Upper lobe of left lung (tissue), 6 donors: ENCODE data around the gene ARMC7. TPM values are rescaled to one million over a fixed set of nuclear protein-coding genes. Genes with fewer than 3 reads are reported as not detected.

ENCODE experiments used
- ATAC-seq, 2 donors: fragments of 200-7000 bp; cut with Tn5 transposase; one replicate each; pipeline ENCODE4 v1.9.1; 2022; ENCODE audit warnings: mild to moderate bottlenecking in 2 of 2, moderate library complexity in 2 of 2; ENCODE audit not compliant: low FRiP score in 2 of 2
- DNase-seq, 2 donors: peaks; one replicate each; pipeline ENCODE4 v3.0.0-alpha.2; 2019 to 2020
- H3K27ac ChIP-seq, 4 donors: fragments of 200-600 bp; sonication (generic); one replicate each; pipeline ENCODE4 v1.5.1; 2016 to 2019
- H3K27me3 ChIP-seq, 4 donors: fragments of 200-600 bp; sonication (generic); one replicate each; pipeline ENCODE4 v1.5.1; 2017 to 2019
- H3K36me3 ChIP-seq, 4 donors: fragments of 200-600 bp; sonication (generic); one replicate each; pipeline ENCODE4 v1.5.1; 2016 to 2019
- H3K4me1 ChIP-seq, 4 donors: fragments of 200-600 bp; sonication (generic); one replicate each; pipeline ENCODE4 v1.5.1; 2018 to 2019
- H3K4me3 ChIP-seq, 4 donors: fragments of 200-600 bp; sonication (generic); one replicate each; pipeline ENCODE4 v1.5.1; 2017 to 2019; ENCODE audit warnings: mild to moderate bottlenecking in 2 of 4, moderate library complexity in 1 of 4
- H3K9me3 ChIP-seq, 4 donors: fragments of 200-600 bp; sonication (generic); one replicate each; pipeline ENCODE4 v1.5.1; 2018 to 2019
- EP300 ChIP-seq, 4 donors: sonication (generic); formaldehyde crosslinking; IDR thresholded peaks; one replicate each; pipeline ENCODE4 v1.5.1; 2017; ENCODE audit warnings: antibody characterized with exemption in 4 of 4, control low read depth in 2 of 4
- POLR2A ChIP-seq, 4 donors: fragments of 450-650 bp; IDR thresholded peaks; one replicate each; pipeline ENCODE4 v1.5.1; 2016 to 2017; ENCODE audit warnings: antibody characterized with exemption in 4 of 4, mild to moderate bottlenecking in 2 of 4
- POLR2AphosphoS5 ChIP-seq, 2 donors: sonication (generic); formaldehyde crosslinking; IDR thresholded peaks; one replicate each; pipeline ENCODE4 v1.5.1; 2017; ENCODE audit warnings: antibody characterized with exemption in 2 of 2
- WGBS, 2 donors: methylation state at CpG; one replicate each; pipeline ENCODE4 v1.1.5; 2017 to 2018; 5-methylcytosine and 5-hydroxymethylcytosine counted together
- total RNA-seq, 6 donors: library from RNA; depleted of rRNA in 4 of 6; stranded (reverse); fragments of >200 nt in 4 of 6; gene quantifications; one replicate each; pipeline versions ENCODE4 v1.1.0 to v1.2.1, GENCODE V29; 2016 to 2021
- TF ChIP-seq, protein P1 (sequence below), 6 experiments: fragments of 450-650 bp in 4 of 6; fragments of 200-600 bp in 2 of 6; sonication (generic) in 2 of 6; IDR thresholded peaks; one replicate each; pipeline ENCODE4 v1.5.1; 2016 to 2019; ENCODE audit warnings: antibody characterized with exemption in 6 of 6
- donor health status: DM: no; HTN: no; CAD: no; lungs with moderate emphysema.
- donor health status: DM: no; HTN: yes; CAD: no; lungs with severe emphysema.

ARMC7 gene
- total RNA-seq, 6 donors from 2014 or later = 7.3 to 29.5 (median 16.6) TPM

DNA sequence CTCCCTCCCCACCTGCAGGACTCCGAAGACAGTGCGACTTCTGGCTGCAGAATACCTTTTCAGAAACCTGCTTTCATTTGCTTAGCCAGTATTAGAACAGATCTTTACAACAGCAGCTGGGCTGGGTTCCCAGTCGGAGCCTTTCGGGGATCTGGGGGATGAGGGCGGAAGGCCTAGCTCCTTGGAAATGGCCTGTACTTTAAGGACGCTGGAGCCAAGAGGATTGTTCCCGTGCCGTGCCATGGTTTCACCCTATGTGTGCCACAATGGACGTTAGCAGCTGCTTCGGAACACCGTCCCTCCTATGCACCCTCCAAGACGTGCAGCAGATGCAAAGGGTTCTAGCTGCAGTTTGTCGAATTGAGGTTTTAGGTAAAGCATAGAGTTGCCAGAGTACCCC, 46.6 kb upstream of the ARMC7 start:
- no peak for ATAC-seq
- Histone ChIP-seq H3K4me3 (no peak overlapping the region), H3K4me1 (peaks cover 7 to 14% (median 11%) of the 10 kb centered on the region in 4 donors), H3K27me3 (no peaks in the 10 kb centered on the region), H3K27ac (no peak overlapping the region), H3K9me3 (no peaks in the 10 kb centered on the region), H3K36me3 (peaks cover 5 to 64% (median 37%) of the 10 kb centered on the region in 4 donors)
- WGBS, 2 donors = 89 to 96% methylated on average over 13 of the region's 13 CpGs
- DNase-seq = no peak
- TF ChIP-seq, protein P1, sequence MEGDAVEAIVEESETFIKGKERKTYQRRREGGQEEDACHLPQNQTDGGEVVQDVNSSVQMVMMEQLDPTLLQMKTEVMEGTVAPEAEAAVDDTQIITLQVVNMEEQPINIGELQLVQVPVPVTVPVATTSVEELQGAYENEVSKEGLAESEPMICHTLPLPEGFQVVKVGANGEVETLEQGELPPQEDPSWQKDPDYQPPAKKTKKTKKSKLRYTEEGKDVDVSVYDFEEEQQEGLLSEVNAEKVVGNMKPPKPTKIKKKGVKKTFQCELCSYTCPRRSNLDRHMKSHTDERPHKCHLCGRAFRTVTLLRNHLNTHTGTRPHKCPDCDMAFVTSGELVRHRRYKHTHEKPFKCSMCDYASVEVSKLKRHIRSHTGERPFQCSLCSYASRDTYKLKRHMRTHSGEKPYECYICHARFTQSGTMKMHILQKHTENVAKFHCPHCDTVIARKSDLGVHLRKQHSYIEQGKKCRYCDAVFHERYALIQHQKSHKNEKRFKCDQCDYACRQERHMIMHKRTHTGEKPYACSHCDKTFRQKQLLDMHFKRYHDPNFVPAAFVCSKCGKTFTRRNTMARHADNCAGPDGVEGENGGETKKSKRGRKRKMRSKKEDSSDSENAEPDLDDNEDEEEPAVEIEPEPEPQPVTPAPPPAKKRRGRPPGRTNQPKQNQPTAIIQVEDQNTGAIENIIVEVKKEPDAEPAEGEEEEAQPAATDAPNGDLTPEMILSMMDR (IDR thresholded peaks at IDR 0.05) = no peak
- TF ChIP-seq POLR2A (IDR thresholded peaks at IDR 0.05) (no peak), EP300 (IDR thresholded peaks at IDR 0.05) (no peak), POLR2AphosphoS5 (IDR thresholded peaks at IDR 0.05) (no peak)

DNA sequence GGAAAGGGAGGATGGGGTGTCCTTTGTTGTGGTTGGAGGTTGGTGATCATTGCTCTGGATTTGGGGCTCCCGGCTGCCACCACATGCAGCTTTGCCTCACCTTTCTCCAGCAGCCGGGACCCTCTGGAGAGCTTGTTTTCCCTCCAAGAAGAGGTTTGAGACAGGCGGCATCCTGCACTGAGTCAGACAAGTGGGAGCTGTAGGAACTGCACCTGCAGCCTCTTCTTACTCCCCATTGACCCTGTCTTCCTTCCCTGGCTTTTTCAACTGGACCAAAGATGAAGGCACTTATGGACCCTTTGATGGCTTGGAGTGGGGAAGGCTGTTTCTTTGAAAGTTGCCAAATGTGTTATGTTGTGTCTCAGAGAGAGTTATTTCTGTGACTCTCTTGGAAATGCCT, 46.1 kb upstream of the ARMC7 start:
- ATAC-seq (no peak), DNase-seq (no peak)
- WGBS, 2 donors = 80 to 100% methylated on average over 1 to 3 of the region's 3 CpGs
- Histone ChIP-seq H3K4me1 (peaks cover 7 to 14% (median 11%) of the 10 kb centered on the region in 4 donors), H3K36me3 (peaks cover 5 to 61% (median 37%) of the 10 kb centered on the region in 4 donors), H3K27ac (no peak overlapping the region), H3K4me3 (no peak overlapping the region), H3K9me3 (no peaks in the 10 kb centered on the region), H3K27me3 (no peaks in the 10 kb centered on the region)
- no peak for TF ChIP-seq POLR2A (IDR thresholded peaks at IDR 0.05)
- no peak for TF ChIP-seq POLR2AphosphoS5 (IDR thresholded peaks at IDR 0.05)
- TF ChIP-seq, protein P1 (IDR thresholded peaks at IDR 0.05) = no peak
- no peak for TF ChIP-seq EP300 (IDR thresholded peaks at IDR 0.05)

DNA sequence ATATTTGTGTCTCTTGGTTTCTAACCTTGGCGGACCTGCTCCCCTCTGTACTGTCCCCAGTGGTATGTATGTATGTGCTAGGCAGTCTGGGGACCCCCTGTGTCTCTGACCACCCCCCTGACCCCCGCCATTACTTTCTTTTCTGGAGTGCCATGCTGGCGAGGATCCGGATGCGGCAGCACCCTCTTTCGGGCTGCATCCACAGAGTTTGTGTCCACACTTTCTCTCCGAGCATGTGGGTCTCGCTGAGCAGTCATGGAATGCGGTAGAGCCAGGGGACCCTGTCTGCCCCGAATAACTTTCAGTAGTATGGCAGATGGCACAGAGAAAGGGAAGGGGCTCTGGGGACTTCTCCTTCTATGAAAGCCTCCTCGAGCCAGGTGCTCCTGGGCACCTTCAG, 45.7 kb upstream of the ARMC7 start:
- H3K27me3 ChIP-seq = no peaks in the 10 kb centered on the region
- WGBS, 2 donors = 94 to 96% methylated on average over 11 of the region's 11 CpGs
- ATAC-seq (no peak), DNase-seq (no peak)
- H3K27ac ChIP-seq = no peak overlapping the region
- H3K36me3 ChIP-seq = peaks cover 5 to 61% (median 37%) of the 10 kb centered on the region in 4 donors
- TF ChIP-seq POLR2A (IDR thresholded peaks at IDR 0.05) (no peak), EP300 (IDR thresholded peaks at IDR 0.05) (no peak), POLR2AphosphoS5 (IDR thresholded peaks at IDR 0.05) (no peak)
- TF ChIP-seq, protein P1 (IDR thresholded peaks at IDR 0.05) = no peak
- no peak overlapping the region for H3K4me3 ChIP-seq
- peaks cover 7 to 14% (median 11%) of the 10 kb centered on the region in 4 donors for H3K4me1 ChIP-seq
- H3K9me3 ChIP-seq = no peaks in the 10 kb centered on the region

DNA sequence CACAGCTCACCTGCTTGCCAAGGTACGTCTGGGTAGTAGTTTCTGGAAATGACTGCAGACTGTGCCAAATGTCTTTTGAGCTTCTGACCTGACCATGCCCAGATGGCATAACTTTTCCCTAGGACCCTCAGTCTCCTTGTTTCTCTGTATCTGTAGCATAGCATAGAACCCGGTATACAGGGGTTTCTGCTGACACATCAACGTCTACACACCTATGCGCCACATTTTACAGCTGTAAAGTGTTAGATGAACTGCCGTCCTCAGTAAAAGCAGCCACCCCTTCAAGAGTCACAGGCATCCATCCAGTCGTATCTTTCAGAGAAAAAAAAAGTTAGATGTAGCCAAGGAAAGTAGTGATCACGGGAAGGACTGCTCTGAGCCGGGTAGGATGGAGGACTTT, 45.3 kb upstream of the ARMC7 start:
- H3K9me3 ChIP-seq = no peaks in the 10 kb centered on the region
- peaks cover 5 to 59% (median 37%) of the 10 kb centered on the region in 4 donors for H3K36me3 ChIP-seq
- H3K4me3 ChIP-seq = no peak overlapping the region
- ATAC-seq = no peak
- no peak overlapping the region for H3K27ac ChIP-seq
- no peaks in the 10 kb centered on the region for H3K27me3 ChIP-seq
- peaks cover 3 to 12% (median 7%) of the 10 kb centered on the region in 4 donors for H3K4me1 ChIP-seq
- no peak for DNase-seq
- TF ChIP-seq EP300 (IDR thresholded peaks at IDR 0.05) (no peak), POLR2AphosphoS5 (IDR thresholded peaks at IDR 0.05) (no peak), POLR2A (IDR thresholded peaks at IDR 0.05) (no peak)
- TF ChIP-seq, protein P1 (IDR thresholded peaks at IDR 0.05) = no peak
- 87 to 91% methylated on average over 8 of the region's 8 CpGs for WGBS, 2 donors

DNA sequence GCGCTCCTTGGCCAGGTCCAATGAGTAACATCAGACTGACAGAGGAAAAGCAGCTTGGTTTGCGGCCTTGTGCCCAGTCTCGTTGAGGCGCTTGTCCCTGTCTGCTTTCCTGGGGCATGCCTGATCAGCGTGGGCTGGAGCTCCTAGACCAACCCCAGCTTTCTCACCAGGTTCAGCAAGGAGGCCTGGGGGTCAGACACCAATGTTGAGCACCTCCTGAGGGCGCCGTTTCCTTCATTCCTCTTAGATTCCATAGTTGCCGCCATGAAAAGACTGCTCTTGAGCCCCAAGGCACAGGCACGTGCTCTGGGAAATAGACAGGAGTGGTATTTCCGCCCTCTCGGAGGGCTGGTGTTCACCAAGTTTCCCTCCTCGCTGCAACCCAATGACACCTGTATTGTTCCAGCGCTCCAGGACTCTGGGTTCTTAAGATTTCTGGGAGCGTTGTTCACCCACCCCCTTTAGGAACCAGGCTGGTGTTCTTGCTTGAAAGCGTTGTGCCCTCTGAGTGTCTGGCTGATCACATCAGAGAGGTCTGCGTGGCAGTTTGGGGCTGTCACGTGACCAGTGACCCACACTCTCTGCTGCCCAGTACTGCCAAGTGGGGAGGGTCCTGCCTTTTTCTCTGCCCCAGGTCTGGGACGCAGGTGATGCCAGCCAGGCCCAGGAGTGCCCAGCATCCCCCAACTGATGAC, 44.8 kb upstream of the ARMC7 start:
- ATAC-seq = no peak
- no peak for DNase-seq
- TF ChIP-seq POLR2AphosphoS5 (IDR thresholded peaks at IDR 0.05) (no peak), POLR2A (IDR thresholded peaks at IDR 0.05) (no peak), EP300 (IDR thresholded peaks at IDR 0.05) (no peak)
- TF ChIP-seq, protein P1 (IDR thresholded peaks at IDR 0.05) = no peak

More for the DNA sequence above, 44.8 kb upstream of the ARMC7 start:
- Histone ChIP-seq H3K4me3 (no peak overlapping the region), H3K27me3 (no peaks in the 10 kb centered on the region), H3K9me3 (no peaks in the 10 kb centered on the region), H3K27ac (no peak overlapping the region), H3K36me3 (peaks cover 5 to 53% (median 37%) of the 10 kb centered on the region in 4 donors), H3K4me1 (peaks cover 0 to 6% (median 2%) of the 10 kb centered on the region in 4 donors)
- 91 to 93% methylated on average over 17 to 18 of the region's 18 CpGs for WGBS, 2 donors
